ENCODE measurements around the gene GALNS.

Gene GALNS

DNA sequence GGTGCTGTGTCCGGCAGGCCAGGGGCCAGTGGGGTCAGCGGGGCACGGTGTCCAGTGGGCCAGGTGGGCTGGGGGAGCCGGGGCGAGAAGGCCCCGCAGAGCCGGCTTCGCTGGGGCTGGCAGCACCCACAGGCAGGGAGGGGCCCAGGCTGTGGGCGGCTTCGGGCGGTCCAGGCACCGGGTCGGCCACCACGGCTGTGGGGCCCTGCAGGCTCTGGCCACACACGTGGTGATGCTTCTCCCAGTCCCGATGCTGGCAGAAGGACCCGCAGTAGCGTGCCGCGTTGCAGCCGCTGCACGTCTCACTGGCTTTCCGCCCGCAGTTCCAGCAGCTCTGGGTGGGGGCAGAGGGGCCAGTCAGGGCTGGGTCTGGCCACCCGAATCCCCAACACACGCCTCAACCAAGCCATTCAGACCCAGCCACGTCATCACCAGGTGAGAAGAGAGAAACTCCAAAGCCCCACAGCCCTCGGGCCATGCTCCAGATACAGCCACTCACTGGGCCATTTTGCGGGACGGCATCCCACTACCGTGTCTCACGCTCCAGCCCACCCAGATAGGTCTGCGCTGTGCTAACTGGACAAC, 20.3 kb upstream of the GALNS start:
- DNase-seq (ENCODE audit: low read depth in 2 of 2) = no peak

DNA sequence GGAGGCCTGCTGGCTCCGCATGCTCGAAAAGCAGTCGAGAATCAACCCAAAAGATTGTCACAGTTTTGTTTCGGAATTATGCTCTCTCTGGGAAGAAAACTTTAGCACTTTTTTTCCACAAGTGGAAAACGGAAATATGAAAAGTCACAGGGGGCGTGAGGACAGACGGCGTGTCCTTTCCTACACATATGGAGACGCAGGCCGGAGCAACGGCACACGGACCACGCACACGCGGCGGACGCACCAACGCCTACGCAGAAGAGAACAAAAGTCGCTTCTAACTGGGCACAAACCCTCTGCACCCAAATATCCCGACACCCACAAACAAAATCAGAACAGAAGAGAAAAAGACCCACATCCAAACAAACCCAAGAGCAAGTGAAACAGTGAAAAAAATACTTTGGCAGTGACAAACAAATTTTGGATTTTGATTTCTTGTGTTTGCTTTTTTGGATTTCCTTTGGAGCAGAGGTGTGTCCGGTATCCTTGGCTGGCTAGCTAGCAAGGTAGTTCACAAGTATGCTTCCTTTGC, 19.0 kb upstream of the GALNS start:
- DNase-seq (ENCODE audit: low read depth in 2 of 2) = no peak

- DNase-seq (ENCODE audit: low read depth in 2 of 2) = no peak
Measured at GRCh38 chr16:88874938-88875599, 18.3 kb upstream of the GALNS start.

- DNase-seq (ENCODE audit: low read depth in 2 of 2) = no peak
Measured at GRCh38 chr16:88872650-88873331, 16.0 kb upstream of the GALNS start.

- no peak for DNase-seq (ENCODE audit: low read depth in 2 of 2)
Measured at GRCh38 chr16:88871730-88872416, 15.1 kb upstream of the GALNS start.

DNA sequence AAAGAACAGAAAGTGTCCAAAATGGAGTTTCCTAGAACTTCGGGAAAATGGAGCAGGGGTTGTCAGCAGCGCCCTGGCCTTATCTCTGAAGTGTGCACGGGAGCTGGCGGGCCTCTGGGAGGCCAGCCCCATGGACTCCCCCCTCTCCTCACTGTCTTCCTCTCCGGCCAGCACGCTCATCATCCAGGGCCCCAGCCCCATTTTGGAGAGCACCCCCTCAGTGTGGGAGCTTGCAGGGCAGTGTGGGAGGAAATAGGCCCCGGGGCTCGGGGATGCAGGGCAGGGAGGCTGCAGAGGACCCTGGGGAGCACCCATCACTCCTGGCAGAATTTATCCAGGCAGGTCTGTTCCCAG, 14.6 kb upstream of the GALNS start:
- no peak for DNase-seq (ENCODE audit: low read depth in 2 of 2)

DNA sequence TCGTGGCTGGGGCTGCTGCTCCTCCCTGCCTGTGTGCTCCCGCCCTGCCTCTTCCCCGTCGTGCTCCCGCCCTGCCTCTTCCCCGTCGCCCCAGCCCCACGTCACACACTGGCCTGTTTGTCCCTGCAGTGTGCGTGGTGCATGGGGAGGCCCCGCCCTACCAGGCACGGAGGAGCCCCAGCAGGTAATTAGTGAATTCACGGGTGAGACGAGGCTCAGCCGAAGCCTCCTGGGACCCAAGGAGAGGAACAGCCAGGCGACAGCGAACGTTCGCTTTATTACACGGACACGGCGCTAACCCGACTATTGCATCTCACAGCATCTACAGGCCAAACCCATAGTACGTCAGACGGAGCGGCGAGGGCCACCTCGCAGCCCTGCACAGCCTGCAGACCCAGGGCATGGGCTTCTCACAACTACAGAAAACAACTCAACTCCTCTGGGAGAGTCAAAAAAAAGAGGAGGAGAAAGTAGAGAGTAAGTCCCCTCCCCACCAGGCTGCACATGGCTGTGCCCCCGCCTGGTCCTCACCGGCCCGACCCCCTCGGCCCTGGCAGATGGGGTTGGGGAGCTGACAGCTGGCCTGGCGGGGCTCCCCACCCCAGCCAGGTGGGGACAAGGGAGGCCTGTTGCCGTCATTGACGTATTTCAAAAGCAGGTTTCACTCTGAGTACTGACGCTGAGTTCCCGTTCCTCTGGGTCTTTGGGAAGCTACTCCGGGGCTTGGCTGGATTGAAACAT, 14.0 kb upstream of the GALNS start:
- DNase-seq (ENCODE audit: low read depth in 2 of 2) = no peak

- DNase-seq (ENCODE audit: low read depth in 2 of 2) = no peak
Measured at GRCh38 chr16:88869673-88869980, 12.9 kb upstream of the GALNS start.

GRCh38 chr16:88868974-88869672, 12.4 kb upstream of the GALNS start:
- DNase-seq (ENCODE audit: low read depth in 2 of 2) = no peak

DNA sequence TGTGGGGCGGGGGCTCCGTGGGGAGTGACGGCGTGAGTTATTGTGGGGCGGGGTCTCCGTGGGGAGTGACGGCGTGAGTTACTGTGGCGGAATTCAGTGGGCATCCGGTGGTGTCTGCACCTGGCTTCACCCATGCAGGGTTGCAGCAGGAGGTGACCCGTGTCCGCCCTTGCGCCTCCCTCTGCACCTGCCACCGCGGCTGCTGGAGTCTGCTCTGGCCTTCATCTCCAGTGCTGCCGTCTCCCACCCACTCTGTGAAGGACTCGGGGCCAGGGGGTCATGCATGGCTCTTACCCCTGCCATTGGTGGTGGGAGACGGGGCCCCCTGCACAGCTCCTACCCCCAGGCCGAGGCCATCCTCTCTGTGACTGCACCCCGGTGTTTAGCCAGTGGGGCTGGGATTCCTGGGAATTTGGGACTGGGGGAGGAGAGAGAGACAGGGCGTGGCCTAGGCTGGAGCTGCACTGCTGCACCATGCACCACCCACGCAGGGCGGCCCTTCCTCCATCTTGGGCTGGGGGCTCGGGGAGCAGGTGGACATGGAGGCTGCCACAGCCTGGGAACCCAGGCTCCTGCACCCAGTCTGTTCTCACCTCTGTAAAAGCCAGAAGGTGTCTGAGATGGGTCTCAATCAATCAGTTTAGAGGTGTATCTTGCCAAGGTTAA, 11.0 kb upstream of the GALNS start:
- no peak for DNase-seq (ENCODE audit: low read depth in 2 of 2)

GRCh38 chr16:88866151-88866920, 9.6 kb upstream of the GALNS start, which contains the start of gene PABPN1L:
TSS of gene PABPN1L (minus strand) at chr16:88866660. CDS start at chr16:88866606, 54 bp downstream.
- DNase-seq (ENCODE audit: low read depth in 2 of 2) = no peak

DNA sequence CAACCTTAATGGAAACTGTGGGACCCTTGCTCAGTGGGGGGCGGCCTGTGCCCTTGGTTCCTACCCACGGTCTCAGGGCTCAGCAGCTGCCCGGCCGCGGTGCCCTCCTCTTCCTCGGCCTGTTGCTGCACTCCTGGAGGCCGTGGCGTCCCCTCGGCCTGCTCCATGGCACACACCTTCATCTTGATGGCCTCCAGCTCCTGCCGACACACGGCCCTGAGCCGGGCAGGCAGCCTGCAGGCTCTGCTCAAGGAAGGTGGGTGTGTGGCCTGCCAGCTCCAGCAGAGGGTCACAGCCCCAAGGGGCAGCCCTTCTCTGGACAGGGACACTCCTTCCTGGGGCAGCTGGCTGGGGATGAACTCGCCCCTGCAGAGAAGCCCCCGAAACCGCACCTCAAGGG, 9.0 kb upstream of the GALNS start:
- DNase-seq (ENCODE audit: low read depth in 2 of 2) = no peak

DNA sequence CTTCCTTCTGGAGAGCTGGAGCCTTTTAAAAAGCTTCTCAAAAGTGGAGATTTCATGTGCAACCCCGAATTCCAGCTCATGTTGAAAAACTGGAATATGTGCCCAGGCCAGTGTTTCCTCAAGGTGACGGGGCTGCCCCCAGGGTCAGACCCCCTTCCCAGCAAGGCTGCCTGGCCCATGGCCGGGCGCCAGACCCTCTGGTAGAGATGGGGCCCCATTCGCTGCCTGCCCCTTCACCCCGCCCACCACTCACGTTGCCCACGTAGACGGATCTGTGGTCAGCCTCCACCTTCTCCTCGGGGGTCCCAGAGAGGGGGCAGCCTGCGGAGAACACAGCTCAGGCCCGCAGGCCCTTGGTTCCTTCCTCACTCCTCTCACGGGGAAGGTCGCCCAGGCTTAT, 8.6 kb upstream of the GALNS start:
- DNase-seq (ENCODE audit: low read depth in 2 of 2) = no peak

- no peak for DNase-seq (ENCODE audit: low read depth in 2 of 2)
Measured at GRCh38 chr16:88864521-88864920, 7.8 kb upstream of the GALNS start.

DNA sequence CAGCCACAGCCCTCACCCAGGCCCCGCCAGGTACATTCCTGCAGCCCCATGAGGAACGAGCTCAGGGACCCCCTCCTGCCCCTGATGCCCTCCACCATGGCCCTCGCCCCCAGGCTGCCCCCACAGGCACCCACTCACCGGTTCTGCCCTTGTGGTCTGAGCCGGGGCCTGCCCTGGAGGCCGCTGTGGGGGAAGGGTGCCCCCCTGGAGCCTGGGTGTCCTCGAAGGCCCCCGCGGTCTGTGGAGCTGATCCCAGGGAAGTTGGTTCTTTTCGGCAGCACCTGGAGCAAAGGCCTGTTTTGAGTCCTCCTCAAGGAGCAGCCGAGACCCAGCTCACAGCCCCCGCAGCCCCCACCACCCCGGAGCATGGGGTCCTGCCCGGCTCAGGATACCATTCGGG, 7.4 kb upstream of the GALNS start:
- no peak for DNase-seq (ENCODE audit: low read depth in 2 of 2)

DNA sequence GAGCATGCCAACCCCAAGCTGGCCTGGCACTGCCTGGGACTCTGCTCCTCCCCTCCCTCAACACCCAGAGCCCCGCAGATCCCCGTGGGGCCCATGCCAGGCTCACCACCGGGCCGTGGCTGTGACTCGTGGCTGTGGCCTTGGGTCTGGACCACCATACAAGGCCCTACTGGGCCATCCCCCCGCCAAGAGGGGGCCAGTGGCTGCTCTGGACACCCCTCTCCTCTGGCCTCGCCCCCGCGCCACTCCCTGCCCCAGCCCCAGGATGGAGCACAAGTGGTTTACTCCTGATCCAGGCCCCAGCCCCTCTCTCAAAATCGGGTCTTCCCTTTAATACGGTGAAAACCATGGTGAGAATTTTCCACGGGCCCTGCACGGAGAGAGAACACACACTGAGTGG, 6.7 kb upstream of the GALNS start:
- DNase-seq (ENCODE audit: low read depth in 2 of 2) = no peak

DNA sequence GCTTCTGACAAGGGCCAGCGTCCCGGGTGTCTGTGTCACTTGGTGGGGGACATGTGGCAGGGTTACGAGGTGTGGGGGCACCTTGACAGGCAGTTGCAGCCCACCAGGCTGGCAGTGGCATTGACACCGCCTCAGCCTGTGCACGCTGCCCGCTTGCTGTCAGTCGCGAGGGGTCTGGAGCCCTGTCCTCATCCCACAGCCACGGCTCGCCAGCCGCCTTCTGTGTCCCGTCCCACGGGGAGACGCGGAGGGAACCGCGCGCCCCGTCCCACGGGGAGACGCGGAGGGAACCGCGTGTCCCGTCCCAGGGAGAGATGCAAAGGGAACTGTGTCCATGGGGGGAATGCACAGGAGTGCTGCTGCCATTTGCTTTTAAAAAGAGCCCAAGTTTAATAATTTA, 6.2 kb upstream of the GALNS start:
- no peak for DNase-seq (ENCODE audit: low read depth in 2 of 2)

- no peak for DNase-seq (ENCODE audit: low read depth in 2 of 2)
Measured at GRCh38 chr16:88861359-88861758, 4.6 kb upstream of the GALNS start.

DNA sequence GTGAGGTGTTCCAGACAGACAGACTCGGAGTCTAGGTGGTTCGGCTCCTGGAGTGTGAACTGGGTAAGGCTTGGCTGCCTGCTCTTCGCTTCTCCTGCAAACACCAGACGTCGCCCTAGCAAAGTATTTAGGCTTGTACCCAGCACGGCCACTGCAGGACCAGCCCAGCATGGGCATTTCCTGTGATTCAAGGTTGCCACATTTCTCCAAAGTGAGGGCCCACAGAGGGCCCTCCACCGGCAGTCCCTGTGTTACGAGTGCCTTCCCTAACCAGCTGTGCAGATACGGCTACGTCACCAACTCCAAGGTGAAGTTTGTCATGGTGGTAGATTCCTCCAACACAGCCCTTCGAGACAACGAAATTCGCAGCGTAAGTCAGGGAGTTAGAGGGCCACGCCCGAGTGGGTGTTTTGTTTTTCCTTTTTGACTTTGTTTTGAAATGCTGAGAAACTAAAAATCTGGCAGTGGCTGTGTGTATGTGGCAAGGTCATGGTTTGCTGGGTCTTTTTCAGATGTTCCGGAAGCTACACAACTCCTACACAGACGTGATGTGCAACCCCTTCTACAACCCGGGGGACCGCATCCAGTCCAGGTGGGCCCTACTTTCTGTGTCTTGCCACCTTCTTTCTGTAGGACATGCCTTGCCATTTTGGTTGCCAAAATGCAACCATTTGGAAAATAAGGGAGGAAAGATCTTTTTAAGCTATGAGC, 2.8 kb upstream of the GALNS start:
- no peak for DNase-seq (ENCODE audit: low read depth in 2 of 2)
